ENCODE results near the gene ZNF83. TPM values are rescaled to one million over a fixed set of nuclear protein-coding genes. Genes with fewer than 3 reads are reported as not detected.
"Not testable (repeated sequence)": the region's sequence is repeated elsewhere in the genome, so short reads cannot be mapped to it uniquely, and the experiment has no call there.

The ZNF83 gene
- total and polyA plus RNA-seq, 7 donors, result 3.9 to 11.5 (median 5.1) TPM

GRCh38 chr19:52601025-52601973 is 36.9 kb downstream of the ZNF83 start:
- H3K27me3 ChIP-seq (ENCODE audit: insufficient read depth in 3 of 3, low read length in 2 of 3), result peaks cover 0 to 2% (median 0%) of the 10 kb centered on the region in 3 donors
- no peaks in the 10 kb centered on the region for H3K9me3 ChIP-seq
- WGBS, 3 donors, result 0 to 1% (median 1%) methylated on average over 62 of the region's 62 CpGs
- peak overlapping the region; percentile 38 for H3K27ac ChIP-seq
- peaks cover 2 to 7% of the 10 kb centered on the region in 2 donors for H3K36me3 ChIP-seq (ENCODE audit: insufficient read depth in 1 of 2, low read depth in 1 of 2)
- ATAC-seq (peak; percentile 97 to 100 (median 98)), DNase-seq (peak; percentile 96)
- H3K4me1 ChIP-seq, result peaks cover 5% of the 10 kb centered on the region
- intact Hi-C loops (cut with DNase I), result loop anchor here in 1 of 2 donors (5.0 kb wide), 2 partner anchors 36 to 64 kb away; partner anchors contain the start of gene ZNF83
- TF ChIP-seq, protein P1, sequence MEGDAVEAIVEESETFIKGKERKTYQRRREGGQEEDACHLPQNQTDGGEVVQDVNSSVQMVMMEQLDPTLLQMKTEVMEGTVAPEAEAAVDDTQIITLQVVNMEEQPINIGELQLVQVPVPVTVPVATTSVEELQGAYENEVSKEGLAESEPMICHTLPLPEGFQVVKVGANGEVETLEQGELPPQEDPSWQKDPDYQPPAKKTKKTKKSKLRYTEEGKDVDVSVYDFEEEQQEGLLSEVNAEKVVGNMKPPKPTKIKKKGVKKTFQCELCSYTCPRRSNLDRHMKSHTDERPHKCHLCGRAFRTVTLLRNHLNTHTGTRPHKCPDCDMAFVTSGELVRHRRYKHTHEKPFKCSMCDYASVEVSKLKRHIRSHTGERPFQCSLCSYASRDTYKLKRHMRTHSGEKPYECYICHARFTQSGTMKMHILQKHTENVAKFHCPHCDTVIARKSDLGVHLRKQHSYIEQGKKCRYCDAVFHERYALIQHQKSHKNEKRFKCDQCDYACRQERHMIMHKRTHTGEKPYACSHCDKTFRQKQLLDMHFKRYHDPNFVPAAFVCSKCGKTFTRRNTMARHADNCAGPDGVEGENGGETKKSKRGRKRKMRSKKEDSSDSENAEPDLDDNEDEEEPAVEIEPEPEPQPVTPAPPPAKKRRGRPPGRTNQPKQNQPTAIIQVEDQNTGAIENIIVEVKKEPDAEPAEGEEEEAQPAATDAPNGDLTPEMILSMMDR (IDR thresholded peaks at IDR 0.05), result peak; percentile 44
- peak overlapping the region; percentile 76 for H3K4me3 ChIP-seq

DNA sequence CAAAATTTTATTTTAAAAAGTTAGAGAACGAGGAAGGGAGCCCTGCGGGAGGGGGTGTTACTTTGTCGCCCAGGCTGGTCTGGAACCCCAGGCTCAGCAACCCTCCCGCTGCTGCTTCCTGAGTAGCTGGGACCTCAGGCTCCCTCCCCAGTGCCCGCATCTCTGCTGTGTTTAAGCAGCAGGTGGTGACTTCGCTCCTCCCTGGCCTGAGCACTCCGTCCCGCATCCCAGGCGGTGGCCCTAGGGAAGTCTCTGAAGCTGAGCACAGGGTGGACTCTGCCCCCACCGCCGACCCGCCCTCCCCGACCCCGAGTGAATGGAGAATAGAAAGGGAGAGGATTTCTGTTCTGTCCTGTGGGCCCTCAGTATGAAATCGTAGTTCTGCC is 37.5 kb downstream of the ZNF83 start:
- Histone ChIP-seq H3K36me3 (ENCODE audit: insufficient read depth in 1 of 2, low read depth in 1 of 2) (peaks cover 5 to 14% of the 10 kb centered on the region in 2 donors), H3K27me3 (ENCODE audit: insufficient read depth in 3 of 3, low read length in 2 of 3) (peaks cover 0 to 2% (median 0%) of the 10 kb centered on the region in 3 donors), H3K4me1 (peaks cover 5% of the 10 kb centered on the region), H3K27ac (peak overlapping the region; percentile 38), H3K4me3 (peak overlapping the region; percentile 76), H3K9me3 (no peaks in the 10 kb centered on the region)
- 1 to 2% (median 1%) methylated on average over 14 to 15 of the region's 15 CpGs for WGBS, 3 donors
- intact Hi-C loops (cut with DNase I), result loop anchor here in 1 of 2 donors (5.0 kb wide), 2 partner anchors 37 to 63 kb away; partner anchors contain the start of gene ZNF83
- TF ChIP-seq, protein P1 (IDR thresholded peaks at IDR 0.05), result no peak
- DNase-seq (peak; percentile 32 to 58), ATAC-seq (peak; percentile 17 to 39 (median 26))

- Histone ChIP-seq H3K36me3 (ENCODE audit: insufficient read depth in 1 of 2, low read depth in 1 of 2) (peaks cover 5 to 19% of the 10 kb centered on the region in 2 donors), H3K27ac (no peak overlapping the region), H3K27me3 (ENCODE audit: insufficient read depth in 3 of 3, low read length in 2 of 3) (no peaks in the 10 kb centered on the region), H3K9me3 (no peaks in the 10 kb centered on the region), H3K4me3 (no peak overlapping the region), H3K4me1 (peaks cover 5% of the 10 kb centered on the region)
- intact Hi-C loops (cut with DNase I), result no loop called here
- DNase-seq (no peak), ATAC-seq (no peak)
- WGBS, 3 donors, result 90 to 94% (median 92%) methylated on average over 3 of the region's 3 CpGs
- TF ChIP-seq, protein P1 (IDR thresholded peaks at IDR 0.05), result no peak
These were observed 38.9 kb downstream of the ZNF83 start for GRCh38 chr19:52599241-52599640.

DNA sequence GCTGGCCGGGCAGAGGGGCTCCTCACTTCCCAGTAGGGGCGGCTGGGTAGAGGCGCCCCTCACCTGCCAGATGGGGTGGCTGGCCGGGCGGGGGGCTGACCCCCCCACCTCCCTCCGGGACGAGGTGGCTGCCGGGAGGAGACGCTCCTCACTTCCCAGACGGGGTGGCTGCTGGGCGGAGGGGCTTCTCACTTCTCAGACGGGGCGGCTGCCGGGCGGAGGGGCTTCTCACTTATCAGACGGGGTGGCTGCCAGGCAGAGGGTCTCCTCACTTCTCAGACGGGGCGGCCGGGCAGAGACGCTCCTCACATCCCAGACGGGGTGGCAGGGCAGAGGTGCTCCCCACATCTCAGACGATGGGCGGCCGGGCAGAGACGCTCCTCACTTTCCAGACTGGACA is 44.7 kb downstream of the ZNF83 start:
- ATAC-seq; H3K9me3 ChIP-seq; DNase-seq; H3K27ac ChIP-seq; intact Hi-C loops (cut with DNase I); H3K4me1 ChIP-seq; H3K27me3 ChIP-seq (ENCODE audit: insufficient read depth in 3 of 3, low read length in 2 of 3); H3K4me3 ChIP-seq: not testable (repeated sequence)
- WGBS, 3 donors, result 95 to 100% methylated on average over 7 to 14 of the region's 25 CpGs; no CpG with 5 or more reads in 1 of the 3 donors
- H3K36me3 ChIP-seq (ENCODE audit: insufficient read depth in 1 of 2, low read depth in 1 of 2), result peaks cover 5 to 46% of the 10 kb centered on the region in 2 donors

DNA sequence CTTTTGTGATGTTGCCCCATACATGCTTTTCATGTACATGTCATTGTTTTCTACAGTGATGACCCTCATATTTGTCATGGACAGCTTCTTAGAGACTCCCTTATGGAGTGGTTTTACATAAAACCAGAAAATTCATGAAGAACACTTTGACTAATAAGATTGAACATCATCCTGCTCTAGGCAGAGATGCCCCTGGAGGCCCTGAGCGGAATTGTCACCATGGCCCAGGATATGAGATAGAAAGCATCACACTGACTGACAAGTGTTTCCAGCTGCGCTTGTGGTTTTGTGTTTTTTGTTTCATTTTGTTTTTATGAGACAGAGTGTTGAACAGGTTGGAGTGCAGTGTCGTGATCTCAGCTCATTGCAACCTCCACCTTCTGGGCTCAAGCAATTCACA is 45.9 kb downstream of the ZNF83 start:
- Histone ChIP-seq H3K36me3 (ENCODE audit: insufficient read depth in 1 of 2, low read depth in 1 of 2) (peaks cover 5 to 46% of the 10 kb centered on the region in 2 donors), H3K9me3 (no peaks in the 10 kb centered on the region), H3K27me3 (ENCODE audit: insufficient read depth in 3 of 3, low read length in 2 of 3) (no peaks in the 10 kb centered on the region), H3K4me3 (no peak overlapping the region), H3K4me1 (no peaks in the 10 kb centered on the region), H3K27ac (no peak overlapping the region)
- TF ChIP-seq, protein P1 (IDR thresholded peaks at IDR 0.05), result no peak
- DNase-seq, result no peak
- intact Hi-C loops (cut with DNase I), result no loop called here
- 66 to 98% (median 96%) methylated on average over 3 of the region's 3 CpGs for WGBS, 3 donors
- no peak for ATAC-seq

Data from psoas muscle (tissue), 8 donors.